OCI-LY1 (cell line): Measurements from ENCODE around the gene SSR2.

Experiments
- EZH2 ChIP-seq: fragments of 200-600 bp; sonication (generic), shearing (Covaris generic); IDR thresholded peaks from 2 replicates; pipeline ENCODE4 v1.8.0; 2017; ENCODE audit warnings: borderline replicate concordance, mixed run types, mild to moderate bottlenecking, antibody characterized with exemption, low read length, moderate library complexity, mixed read lengths
- TF ChIP-seq, protein P1 (sequence below): fragments of 200-600 bp; sonication (generic), shearing (Covaris generic); IDR thresholded peaks from 2 replicates; pipeline ENCODE4 v1.5.1; 2017; ENCODE audit warnings: mild to moderate bottlenecking, antibody characterized with exemption, low read length, moderate library complexity, mixed read lengths

DNA sequence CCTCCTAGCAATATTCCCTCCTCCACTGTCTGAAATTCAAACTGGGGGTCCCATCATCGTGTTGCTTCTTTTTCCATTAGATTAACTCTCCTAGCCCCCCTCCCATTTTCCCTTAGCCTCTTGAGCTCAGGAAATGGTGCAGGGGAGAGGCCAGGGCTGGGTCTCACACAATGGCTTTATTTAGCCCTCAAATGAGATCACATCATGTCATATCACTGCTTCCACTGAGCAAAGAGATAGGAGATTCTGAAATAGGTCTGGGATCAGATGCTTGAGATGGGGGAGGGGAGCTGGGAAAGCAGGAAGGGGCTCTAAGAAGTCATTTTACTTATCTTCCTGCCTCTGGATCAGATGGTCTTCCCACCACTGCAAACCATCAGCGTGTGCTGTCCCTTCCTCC lies 24.6 kb downstream of the SSR2 start:
- TF ChIP-seq, protein P1, sequence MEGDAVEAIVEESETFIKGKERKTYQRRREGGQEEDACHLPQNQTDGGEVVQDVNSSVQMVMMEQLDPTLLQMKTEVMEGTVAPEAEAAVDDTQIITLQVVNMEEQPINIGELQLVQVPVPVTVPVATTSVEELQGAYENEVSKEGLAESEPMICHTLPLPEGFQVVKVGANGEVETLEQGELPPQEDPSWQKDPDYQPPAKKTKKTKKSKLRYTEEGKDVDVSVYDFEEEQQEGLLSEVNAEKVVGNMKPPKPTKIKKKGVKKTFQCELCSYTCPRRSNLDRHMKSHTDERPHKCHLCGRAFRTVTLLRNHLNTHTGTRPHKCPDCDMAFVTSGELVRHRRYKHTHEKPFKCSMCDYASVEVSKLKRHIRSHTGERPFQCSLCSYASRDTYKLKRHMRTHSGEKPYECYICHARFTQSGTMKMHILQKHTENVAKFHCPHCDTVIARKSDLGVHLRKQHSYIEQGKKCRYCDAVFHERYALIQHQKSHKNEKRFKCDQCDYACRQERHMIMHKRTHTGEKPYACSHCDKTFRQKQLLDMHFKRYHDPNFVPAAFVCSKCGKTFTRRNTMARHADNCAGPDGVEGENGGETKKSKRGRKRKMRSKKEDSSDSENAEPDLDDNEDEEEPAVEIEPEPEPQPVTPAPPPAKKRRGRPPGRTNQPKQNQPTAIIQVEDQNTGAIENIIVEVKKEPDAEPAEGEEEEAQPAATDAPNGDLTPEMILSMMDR: no peak
- TF ChIP-seq EZH2: no peak
